WTC11 (cell line): ENCODE data around the gene SRGAP1. TPM values are rescaled to one million over a fixed set of nuclear protein-coding genes. Genes with fewer than 3 reads are reported as not detected.

Experiments
- ATAC-seq: fragments of 200-7000 bp; cut with Tn5 transposase; 2 replicates; pipeline ENCODE4 v1.10.0; 2021; ENCODE audit warnings: mild to moderate bottlenecking, moderate library complexity
- CTCF ChIA-PET: fragments of 300-600 bp; sonication (Branson Sonifier 250); formaldehyde crosslinking; loops from one replicate; lab custom pipeline; 2021; ENCODE audit warnings: antibody characterized with exemption; lab: Charles Lee
- POLR2A ChIA-PET: fragments of 350-600 bp; sonication (Branson Sonifier 250); formaldehyde crosslinking; loops from one replicate; lab custom pipeline; 2021; ENCODE audit warnings: antibody characterized with exemption; lab: Charles Lee
- DNase-seq: peaks from one replicate; pipeline ENCODE4 v3.0.0; 2021; ENCODE audit warnings: low spot score
- H3K27ac Mint-ChIP-seq: 2 replicates; pipeline ENCODE4 v1.8.0; 2021; ENCODE audit warnings: mixed read lengths
- H3K27me3 Mint-ChIP-seq: 2 replicates; pipeline ENCODE4 v1.8.0; 2021; ENCODE audit warnings: low read depth, mild to moderate bottlenecking, moderate library complexity, mixed read lengths
- H3K36me3 Mint-ChIP-seq: 2 replicates; pipeline ENCODE4 v1.8.0; 2021; ENCODE audit warnings: mixed read lengths
- H3K4me1 Mint-ChIP-seq: 2 replicates; pipeline ENCODE4 v1.8.0; 2022; ENCODE audit warnings: mixed read lengths
- H3K4me3 Mint-ChIP-seq: 2 replicates; pipeline ENCODE4 v1.8.0; 2021; ENCODE audit warnings: mild to moderate bottlenecking, moderate library complexity, mixed read lengths
- H3K9me3 Mint-ChIP-seq: 2 replicates; pipeline ENCODE4 v1.8.0; 2021; ENCODE audit warnings: mixed read lengths
- ATF1 ChIP-seq: sonication (generic); formaldehyde crosslinking; IDR thresholded peaks from 2 replicates; pipeline ENCODE4 v1.8.1; 2023; ENCODE audit warnings: mild to moderate bottlenecking, moderate library complexity, missing genetic modification reagents
- CREM ChIP-seq: sonication (generic); formaldehyde crosslinking; IDR thresholded peaks from 2 replicates; pipeline ENCODE4 v1.8.1; 2022; ENCODE audit warnings: mild to moderate bottlenecking, missing genetic modification reagents, moderate library complexity
- FOXK1 ChIP-seq: sonication (generic); formaldehyde crosslinking; IDR thresholded peaks from 2 replicates; pipeline ENCODE4 v1.8.0; 2022; ENCODE audit warnings: mild to moderate bottlenecking, moderate library complexity, missing genetic modification reagents
- GABPB1 ChIP-seq: sonication (generic); formaldehyde crosslinking; IDR thresholded peaks from 2 replicates; pipeline ENCODE4 v1.8.1; 2023; ENCODE audit warnings: mild to moderate bottlenecking, missing genetic modification reagents
- NFATC4 ChIP-seq: fragments of 250-450 bp; sonication (Bioruptor Pico); IDR thresholded peaks from 2 replicates; pipeline ENCODE4 v1.9.0; 2021; ENCODE audit warnings: mild to moderate bottlenecking
- NR1H2 ChIP-seq: sonication (generic); formaldehyde crosslinking; IDR thresholded peaks from 2 replicates; pipeline ENCODE4 v1.9.0; 2021; ENCODE audit warnings: mild to moderate bottlenecking, moderate library complexity, missing genetic modification reagents
- TEAD4 ChIP-seq: sonication (generic); formaldehyde crosslinking; IDR thresholded peaks from 2 replicates; pipeline ENCODE4 v1.8.0; 2022; ENCODE audit warnings: mild to moderate bottlenecking, missing genetic modification reagents
- ZNF121 ChIP-seq: sonication (generic); formaldehyde crosslinking; IDR thresholded peaks from 2 replicates; pipeline ENCODE4 v1.8.0; 2023; ENCODE audit warnings: missing genetic modification reagents
- ZNF317 ChIP-seq: sonication (generic); formaldehyde crosslinking; IDR thresholded peaks from 2 replicates; pipeline ENCODE4 v1.8.1; 2023; ENCODE audit warnings: low read depth, mild to moderate bottlenecking, moderate library complexity, missing genetic modification reagents, borderline replicate concordance
- total RNA-seq: library from RNA; stranded (reverse); gene quantifications from 3 replicates; pipeline ENCODE4 v1.2.3, GENCODE V29; 2021
- TF ChIP-seq, protein P1 (sequence below): sonication (generic); formaldehyde crosslinking; IDR thresholded peaks from 2 replicates; pipeline ENCODE4 v1.8.0; 2023; ENCODE audit warnings: mild to moderate bottlenecking, missing genetic modification reagents
- TF ChIP-seq, protein P2 (sequence below): sonication (generic); formaldehyde crosslinking; IDR thresholded peaks from 2 replicates; pipeline ENCODE4 v1.8.1; 2023; ENCODE audit warnings: mild to moderate bottlenecking, missing genetic modification reagents, moderate library complexity
- TF ChIP-seq, protein P3 (sequence below): sonication (generic); formaldehyde crosslinking; IDR thresholded peaks from 2 replicates; pipeline ENCODE4 v1.8.0; 2022; ENCODE audit warnings: mild to moderate bottlenecking, missing genetic modification reagents
- TF ChIP-seq, protein P4 (sequence below): sonication (generic); formaldehyde crosslinking; IDR thresholded peaks from 2 replicates; pipeline ENCODE4 v1.8.1; 2022; ENCODE audit warnings: missing genetic modification reagents, borderline replicate concordance
- TF ChIP-seq, protein P5 (sequence below): sonication (generic); formaldehyde crosslinking; IDR thresholded peaks from 2 replicates; pipeline ENCODE4 v1.8.1; 2022; ENCODE audit warnings: low read depth, missing genetic modification reagents, borderline replicate concordance
- TF ChIP-seq, protein P6 (sequence below): fragments of 250-450 bp; sonication (Bioruptor Pico); IDR thresholded peaks from 2 replicates; pipeline ENCODE4 v1.9.0; 2021; ENCODE audit warnings: mild to moderate bottlenecking
- TF ChIP-seq, protein P7 (sequence below): fragments of 250-450 bp; sonication (Bioruptor Pico); IDR thresholded peaks from 2 replicates; pipeline ENCODE4 v1.9.0; 2021; ENCODE audit warnings: mild to moderate bottlenecking
- TF ChIP-seq, protein P8 (sequence below): sonication (generic); formaldehyde crosslinking; IDR thresholded peaks from 2 replicates; pipeline ENCODE4 v1.8.1; 2023; ENCODE audit warnings: mild to moderate bottlenecking, missing genetic modification reagents

Gene SRGAP1
- total RNA-seq, 1 experiment from 2014 or later = 10.3 TPM

DNA sequence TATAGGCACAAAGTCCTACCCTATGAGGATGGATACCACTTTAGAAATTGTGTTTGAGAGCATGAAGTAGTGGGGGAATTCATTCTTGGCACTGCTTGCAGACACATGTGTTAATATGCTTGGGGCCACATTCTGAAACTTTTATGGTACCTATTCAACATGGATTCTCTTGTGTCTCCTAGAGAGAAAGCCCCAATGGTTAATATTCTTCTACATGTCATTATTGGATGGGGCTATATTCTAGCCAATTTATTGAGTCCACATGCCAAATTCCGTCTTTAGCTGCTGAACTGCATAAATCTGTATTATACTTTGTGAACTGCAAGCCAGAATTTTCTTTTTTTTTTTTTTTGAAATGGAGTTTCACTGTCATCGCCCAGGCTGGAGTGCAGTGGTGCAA, 237.6 kb downstream of the SRGAP1 start (continued):
- TF ChIP-seq, protein P1, sequence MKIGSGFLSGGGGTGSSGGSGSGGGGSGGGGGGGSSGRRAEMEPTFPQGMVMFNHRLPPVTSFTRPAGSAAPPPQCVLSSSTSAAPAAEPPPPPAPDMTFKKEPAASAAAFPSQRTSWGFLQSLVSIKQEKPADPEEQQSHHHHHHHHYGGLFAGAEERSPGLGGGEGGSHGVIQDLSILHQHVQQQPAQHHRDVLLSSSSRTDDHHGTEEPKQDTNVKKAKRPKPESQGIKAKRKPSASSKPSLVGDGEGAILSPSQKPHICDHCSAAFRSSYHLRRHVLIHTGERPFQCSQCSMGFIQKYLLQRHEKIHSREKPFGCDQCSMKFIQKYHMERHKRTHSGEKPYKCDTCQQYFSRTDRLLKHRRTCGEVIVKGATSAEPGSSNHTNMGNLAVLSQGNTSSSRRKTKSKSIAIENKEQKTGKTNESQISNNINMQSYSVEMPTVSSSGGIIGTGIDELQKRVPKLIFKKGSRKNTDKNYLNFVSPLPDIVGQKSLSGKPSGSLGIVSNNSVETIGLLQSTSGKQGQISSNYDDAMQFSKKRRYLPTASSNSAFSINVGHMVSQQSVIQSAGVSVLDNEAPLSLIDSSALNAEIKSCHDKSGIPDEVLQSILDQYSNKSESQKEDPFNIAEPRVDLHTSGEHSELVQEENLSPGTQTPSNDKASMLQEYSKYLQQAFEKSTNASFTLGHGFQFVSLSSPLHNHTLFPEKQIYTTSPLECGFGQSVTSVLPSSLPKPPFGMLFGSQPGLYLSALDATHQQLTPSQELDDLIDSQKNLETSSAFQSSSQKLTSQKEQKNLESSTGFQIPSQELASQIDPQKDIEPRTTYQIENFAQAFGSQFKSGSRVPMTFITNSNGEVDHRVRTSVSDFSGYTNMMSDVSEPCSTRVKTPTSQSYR (CRISPR knock-in tag) = no peak

DNA sequence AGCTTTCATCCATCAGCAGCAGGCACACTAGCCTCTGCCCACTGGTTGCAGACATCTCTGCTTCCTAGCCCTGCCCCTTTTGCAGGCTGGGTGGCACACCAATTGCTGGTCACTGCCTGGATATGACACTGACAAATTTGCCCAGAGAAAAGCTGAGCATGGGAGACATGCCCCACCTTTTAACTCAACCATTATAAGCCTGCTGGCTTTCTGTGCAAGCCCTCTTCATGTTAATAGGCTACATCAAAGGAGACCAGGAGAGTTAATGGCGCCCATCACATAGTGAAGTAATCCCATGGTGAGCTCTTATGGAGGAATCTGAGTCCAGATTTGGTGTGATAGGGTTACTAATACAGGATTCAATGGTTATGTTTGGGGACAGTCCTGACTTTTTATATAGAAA, 238.4 kb downstream of the SRGAP1 start:
- Mint-ChIP-seq H3K27ac (no peak overlapping the region), H3K36me3 (peaks cover 5% of the 10 kb centered on the region; the same call in 1 of the 2 replicates), H3K4me3 (no peak overlapping the region), H3K9me3 (no peaks in the 10 kb centered on the region), H3K27me3 (no peaks in the 10 kb centered on the region), H3K4me1 (peaks cover 35% of the 10 kb centered on the region)
- ChIA-PET POLR2A (no interaction called here), CTCF (interaction anchor here (1.2 to 1.7 kb wide), 2 partner anchors 238 to 244 kb away, joined by 4 to 7 read pairs; partner anchors contain the start of gene SRGAP1)
- TF ChIP-seq, protein P2, sequence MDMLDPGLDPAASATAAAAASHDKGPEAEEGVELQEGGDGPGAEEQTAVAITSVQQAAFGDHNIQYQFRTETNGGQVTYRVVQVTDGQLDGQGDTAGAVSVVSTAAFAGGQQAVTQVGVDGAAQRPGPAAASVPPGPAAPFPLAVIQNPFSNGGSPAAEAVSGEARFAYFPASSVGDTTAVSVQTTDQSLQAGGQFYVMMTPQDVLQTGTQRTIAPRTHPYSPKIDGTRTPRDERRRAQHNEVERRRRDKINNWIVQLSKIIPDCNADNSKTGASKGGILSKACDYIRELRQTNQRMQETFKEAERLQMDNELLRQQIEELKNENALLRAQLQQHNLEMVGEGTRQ (CRISPR knock-in tag) = no peak
- TF ChIP-seq, protein P3, sequence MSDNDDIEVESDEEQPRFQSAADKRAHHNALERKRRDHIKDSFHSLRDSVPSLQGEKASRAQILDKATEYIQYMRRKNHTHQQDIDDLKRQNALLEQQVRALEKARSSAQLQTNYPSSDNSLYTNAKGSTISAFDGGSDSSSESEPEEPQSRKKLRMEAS (CRISPR knock-in tag) = no peak
- DNase-seq (no peak), ATAC-seq (no peak)

DNA sequence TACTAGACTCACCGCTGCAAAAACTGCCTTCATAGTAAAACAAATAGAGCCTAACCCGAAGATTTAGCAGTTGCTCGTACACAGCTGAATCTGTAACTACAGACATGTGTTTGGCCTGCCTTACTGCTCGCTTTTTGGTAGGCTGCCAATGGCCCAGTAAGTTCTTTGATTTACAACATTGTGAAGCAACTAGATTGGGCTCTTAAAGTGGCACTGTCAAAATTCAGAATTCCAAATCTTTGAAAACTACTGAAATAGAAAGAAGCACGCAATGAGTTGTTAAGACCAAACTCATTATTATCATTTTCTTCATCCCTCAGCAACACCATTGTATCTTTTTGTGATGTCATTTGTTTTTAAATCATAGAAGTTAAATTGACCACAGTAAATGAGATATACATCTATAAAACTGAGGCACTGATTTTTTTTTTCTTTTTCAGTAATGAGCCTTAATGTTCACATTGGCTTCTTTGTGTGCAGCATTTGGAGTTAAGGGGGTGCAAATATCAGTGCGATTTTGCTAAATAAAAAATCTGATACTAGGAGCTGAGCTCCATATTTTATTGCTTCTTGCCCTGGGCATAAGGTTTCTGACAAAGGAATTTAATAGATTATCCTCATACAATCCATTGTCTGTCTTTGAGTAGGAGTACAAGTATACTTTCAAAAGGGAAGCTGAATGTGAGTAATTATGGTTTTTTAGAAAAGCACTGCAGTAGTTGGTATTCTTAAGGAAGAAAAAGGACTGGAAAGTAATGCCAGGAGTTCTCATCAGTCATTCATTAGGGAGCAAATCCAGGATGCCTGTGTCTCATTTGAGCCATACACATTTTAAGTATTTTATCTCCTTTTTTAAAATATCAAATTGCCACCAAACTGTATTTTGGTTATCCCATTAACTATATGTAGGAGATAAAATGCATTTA, 239.0 kb downstream of the SRGAP1 start:
- ATAC-seq = no peak
- no peak overlapping the region for H3K4me3 Mint-ChIP-seq
- peaks cover 5% of the 10 kb centered on the region; the same call in 1 of the 2 replicates for H3K36me3 Mint-ChIP-seq
- no peak for DNase-seq
- H3K27ac Mint-ChIP-seq = no peak overlapping the region; the same call in 1 of the 2 replicates
- CTCF ChIA-PET = interaction anchor here (1.7 kb wide), 1 partner anchor 244 kb away, joined by 4 read pairs; no protein-coding TSS in a partner anchor
- POLR2A ChIA-PET = no interaction called here
- H3K27me3 Mint-ChIP-seq = no peaks in the 10 kb centered on the region
- no peaks in the 10 kb centered on the region for H3K9me3 Mint-ChIP-seq
- peaks cover 36% of the 10 kb centered on the region for H3K4me1 Mint-ChIP-seq
- TF ChIP-seq FOXK1 (CRISPR knock-in tag) (no peak), ZNF317 (CRISPR knock-in tag) (no peak), NR1H2 (CRISPR knock-in tag) (no peak), NFATC4 (CRISPR knock-in tag) (no peak), GABPB1 (no peak), CREM (no peak), ZNF121 (CRISPR knock-in tag) (no peak), TEAD4 (CRISPR knock-in tag) (no peak), ATF1 (no peak)
- TF ChIP-seq, protein P4, sequence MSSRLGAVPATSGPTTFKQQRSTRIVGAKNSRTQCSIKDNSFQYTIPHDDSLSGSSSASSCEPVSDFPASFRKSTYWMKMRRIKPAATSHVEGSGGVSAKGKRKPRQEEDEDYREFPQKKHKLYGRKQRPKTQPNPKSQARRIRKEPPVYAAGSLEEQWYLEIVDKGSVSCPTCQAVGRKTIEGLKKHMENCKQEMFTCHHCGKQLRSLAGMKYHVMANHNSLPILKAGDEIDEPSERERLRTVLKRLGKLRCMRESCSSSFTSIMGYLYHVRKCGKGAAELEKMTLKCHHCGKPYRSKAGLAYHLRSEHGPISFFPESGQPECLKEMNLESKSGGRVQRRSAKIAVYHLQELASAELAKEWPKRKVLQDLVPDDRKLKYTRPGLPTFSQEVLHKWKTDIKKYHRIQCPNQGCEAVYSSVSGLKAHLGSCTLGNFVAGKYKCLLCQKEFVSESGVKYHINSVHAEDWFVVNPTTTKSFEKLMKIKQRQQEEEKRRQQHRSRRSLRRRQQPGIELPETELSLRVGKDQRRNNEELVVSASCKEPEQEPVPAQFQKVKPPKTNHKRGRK (CRISPR knock-in tag) = no peak
- TF ChIP-seq, protein P5, sequence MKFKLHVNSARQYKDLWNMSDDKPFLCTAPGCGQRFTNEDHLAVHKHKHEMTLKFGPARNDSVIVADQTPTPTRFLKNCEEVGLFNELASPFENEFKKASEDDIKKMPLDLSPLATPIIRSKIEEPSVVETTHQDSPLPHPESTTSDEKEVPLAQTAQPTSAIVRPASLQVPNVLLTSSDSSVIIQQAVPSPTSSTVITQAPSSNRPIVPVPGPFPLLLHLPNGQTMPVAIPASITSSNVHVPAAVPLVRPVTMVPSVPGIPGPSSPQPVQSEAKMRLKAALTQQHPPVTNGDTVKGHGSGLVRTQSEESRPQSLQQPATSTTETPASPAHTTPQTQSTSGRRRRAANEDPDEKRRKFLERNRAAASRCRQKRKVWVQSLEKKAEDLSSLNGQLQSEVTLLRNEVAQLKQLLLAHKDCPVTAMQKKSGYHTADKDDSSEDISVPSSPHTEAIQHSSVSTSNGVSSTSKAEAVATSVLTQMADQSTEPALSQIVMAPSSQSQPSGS (CRISPR knock-in tag) = no peak
- TF ChIP-seq, protein P6, sequence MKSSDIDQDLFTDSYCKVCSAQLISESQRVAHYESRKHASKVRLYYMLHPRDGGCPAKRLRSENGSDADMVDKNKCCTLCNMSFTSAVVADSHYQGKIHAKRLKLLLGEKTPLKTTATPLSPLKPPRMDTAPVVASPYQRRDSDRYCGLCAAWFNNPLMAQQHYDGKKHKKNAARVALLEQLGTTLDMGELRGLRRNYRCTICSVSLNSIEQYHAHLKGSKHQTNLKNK (CRISPR knock-in tag) = no peak
- TF ChIP-seq, protein P7, sequence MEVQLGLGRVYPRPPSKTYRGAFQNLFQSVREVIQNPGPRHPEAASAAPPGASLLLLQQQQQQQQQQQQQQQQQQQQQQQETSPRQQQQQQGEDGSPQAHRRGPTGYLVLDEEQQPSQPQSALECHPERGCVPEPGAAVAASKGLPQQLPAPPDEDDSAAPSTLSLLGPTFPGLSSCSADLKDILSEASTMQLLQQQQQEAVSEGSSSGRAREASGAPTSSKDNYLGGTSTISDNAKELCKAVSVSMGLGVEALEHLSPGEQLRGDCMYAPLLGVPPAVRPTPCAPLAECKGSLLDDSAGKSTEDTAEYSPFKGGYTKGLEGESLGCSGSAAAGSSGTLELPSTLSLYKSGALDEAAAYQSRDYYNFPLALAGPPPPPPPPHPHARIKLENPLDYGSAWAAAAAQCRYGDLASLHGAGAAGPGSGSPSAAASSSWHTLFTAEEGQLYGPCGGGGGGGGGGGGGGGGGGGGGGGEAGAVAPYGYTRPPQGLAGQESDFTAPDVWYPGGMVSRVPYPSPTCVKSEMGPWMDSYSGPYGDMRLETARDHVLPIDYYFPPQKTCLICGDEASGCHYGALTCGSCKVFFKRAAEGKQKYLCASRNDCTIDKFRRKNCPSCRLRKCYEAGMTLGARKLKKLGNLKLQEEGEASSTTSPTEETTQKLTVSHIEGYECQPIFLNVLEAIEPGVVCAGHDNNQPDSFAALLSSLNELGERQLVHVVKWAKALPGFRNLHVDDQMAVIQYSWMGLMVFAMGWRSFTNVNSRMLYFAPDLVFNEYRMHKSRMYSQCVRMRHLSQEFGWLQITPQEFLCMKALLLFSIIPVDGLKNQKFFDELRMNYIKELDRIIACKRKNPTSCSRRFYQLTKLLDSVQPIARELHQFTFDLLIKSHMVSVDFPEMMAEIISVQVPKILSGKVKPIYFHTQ = no peak
- TF ChIP-seq, protein P8, sequence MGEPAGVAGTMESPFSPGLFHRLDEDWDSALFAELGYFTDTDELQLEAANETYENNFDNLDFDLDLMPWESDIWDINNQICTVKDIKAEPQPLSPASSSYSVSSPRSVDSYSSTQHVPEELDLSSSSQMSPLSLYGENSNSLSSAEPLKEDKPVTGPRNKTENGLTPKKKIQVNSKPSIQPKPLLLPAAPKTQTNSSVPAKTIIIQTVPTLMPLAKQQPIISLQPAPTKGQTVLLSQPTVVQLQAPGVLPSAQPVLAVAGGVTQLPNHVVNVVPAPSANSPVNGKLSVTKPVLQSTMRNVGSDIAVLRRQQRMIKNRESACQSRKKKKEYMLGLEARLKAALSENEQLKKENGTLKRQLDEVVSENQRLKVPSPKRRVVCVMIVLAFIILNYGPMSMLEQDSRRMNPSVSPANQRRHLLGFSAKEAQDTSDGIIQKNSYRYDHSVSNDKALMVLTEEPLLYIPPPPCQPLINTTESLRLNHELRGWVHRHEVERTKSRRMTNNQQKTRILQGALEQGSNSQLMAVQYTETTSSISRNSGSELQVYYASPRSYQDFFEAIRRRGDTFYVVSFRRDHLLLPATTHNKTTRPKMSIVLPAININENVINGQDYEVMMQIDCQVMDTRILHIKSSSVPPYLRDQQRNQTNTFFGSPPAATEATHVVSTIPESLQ (CRISPR knock-in tag) = no peak
